HG03103 (cell line): ENCODE data around the gene MAPK1.

Experiments used
- ATAC-seq: cut with Tn5 transposase; IDR thresholded peaks from one replicate; pipeline ENCODE4 v1.9.1; 2021; ENCODE audit warnings: low read depth; ENCODE audit not compliant: unreplicated experiment

The MAPK1 gene

DNA sequence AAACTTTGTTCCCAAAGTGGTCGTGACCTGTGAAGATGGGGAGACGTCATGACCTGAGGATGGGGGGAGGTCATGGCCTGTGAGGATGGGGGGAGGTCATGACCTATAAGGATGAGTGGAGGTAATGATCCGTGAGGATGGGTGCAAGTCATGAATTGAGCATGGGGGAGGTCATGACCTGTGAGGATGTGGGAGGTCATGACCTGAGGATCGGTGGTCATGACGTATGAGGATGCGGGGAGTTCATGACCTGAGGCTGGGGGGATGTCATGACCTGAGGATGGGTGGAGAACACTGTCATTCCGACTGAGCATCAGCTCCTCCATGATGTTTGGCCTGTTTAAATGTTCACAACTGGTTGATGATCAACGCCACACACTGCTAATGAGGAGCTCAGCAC, 157.8 kb downstream of the MAPK1 start:
- ATAC-seq, result no peak

DNA sequence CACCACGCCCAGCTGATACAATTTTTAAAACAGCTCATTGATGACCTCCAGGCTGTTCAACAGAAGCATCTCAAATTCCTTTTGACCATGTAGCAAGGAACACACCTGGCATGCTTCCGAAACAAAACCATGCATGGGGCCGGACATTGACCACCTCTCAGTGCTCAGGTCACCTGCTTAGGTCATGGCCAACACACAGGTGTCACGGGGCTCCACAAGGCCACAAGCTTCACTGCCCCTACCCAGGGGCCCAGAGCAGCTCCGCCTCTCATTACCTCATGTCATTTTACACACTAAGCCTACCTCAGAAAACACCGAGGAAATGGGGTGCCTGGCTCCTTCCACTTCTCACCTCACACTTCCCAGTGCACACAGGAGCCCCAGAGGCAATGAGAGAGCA, 158.5 kb downstream of the MAPK1 start:
- ATAC-seq, result no peak

DNA sequence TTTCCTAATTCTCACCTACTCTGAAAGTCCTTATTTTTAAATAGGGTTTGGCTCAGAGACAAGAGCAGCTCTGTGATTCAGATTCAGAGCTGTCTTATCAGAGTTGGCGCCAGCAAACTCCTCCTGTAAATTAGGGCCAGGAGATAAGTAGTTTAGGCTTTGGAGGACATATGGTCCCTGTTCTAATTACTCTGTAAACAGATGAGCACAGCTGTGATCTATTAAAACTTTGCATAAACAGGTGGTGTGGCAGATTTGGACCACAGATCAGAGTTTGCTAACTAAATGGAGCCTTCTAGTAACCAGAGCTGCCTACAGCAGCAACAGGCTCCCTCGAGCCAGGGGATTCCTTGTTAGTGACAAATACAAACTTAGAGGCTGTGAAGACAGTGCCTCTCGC, 159.8 kb downstream of the MAPK1 start:
- ATAC-seq, result no peak
